Right ventricle myocardium superior (tissue), 1 donor: Measurements from ENCODE around the gene HOXD9. TPM values are rescaled to one million over a fixed set of nuclear protein-coding genes. Genes with fewer than 3 reads are reported as not detected.

Source experiments
- ATAC-seq: fragments of 200-7000 bp; cut with Tn5 transposase; one replicate; pipeline ENCODE4 v1.9.1; 2020; ENCODE audit warnings: mild to moderate bottlenecking; ENCODE audit not compliant: poor library complexity
- DNase-seq: peaks from one replicate; pipeline ENCODE4 v3.0.0-alpha.2; 2020
- intact Hi-C: fragments of 100-400 bp; cut with DNase I; formaldehyde crosslinking; loops from one replicate; pipeline ENCODE4 v1.11.2; 2022
- total RNA-seq: library from RNA; stranded (reverse); fragmentation: NEBNext Ultra II Directional; extraction: Animal tissue kit (Norgen Biotek cat#: 25700); gene quantifications from one replicate; pipeline ENCODE4 v1.2.1, GENCODE V29; 2021
- donor health status: DM: no; HTN: yes; CAD: no; lungs with severe emphysema.

HOXD9 gene
- total RNA-seq, 1 donor from 2014 or later = not detected

- intact Hi-C loops = no loop called here
- DNase-seq (no peak), ATAC-seq (no peak)
Measured at GRCh38 chr2:176145085-176145969, 22.8 kb downstream of the HOXD9 start.

DNA sequence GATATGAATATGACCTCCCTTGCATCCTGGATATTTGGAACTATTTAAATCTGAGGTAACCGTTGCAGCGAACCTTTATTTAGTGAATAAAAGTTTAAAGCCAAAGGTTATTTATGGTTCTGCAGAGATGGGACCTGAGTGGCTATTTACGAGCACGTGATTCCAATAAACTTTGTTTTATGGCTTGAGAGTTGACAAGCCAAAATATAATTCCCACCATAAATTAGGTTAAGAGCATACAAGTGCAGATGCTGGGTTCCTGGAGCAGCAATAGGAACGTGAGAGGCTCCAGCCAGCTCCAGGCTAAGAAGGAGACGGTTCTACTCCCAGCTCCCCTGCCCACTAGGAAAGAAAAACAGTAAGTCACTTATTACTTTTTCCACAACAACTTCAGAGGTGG lies 23.6 kb downstream of the HOXD9 start:
- ATAC-seq = no peak
- DNase-seq = no peak
- intact Hi-C loops = no loop called here

- no peak for ATAC-seq
- no peak for DNase-seq
- intact Hi-C loops = no loop called here
Measured at GRCh38 chr2:176146645-176147044, 24.1 kb downstream of the HOXD9 start.

DNA sequence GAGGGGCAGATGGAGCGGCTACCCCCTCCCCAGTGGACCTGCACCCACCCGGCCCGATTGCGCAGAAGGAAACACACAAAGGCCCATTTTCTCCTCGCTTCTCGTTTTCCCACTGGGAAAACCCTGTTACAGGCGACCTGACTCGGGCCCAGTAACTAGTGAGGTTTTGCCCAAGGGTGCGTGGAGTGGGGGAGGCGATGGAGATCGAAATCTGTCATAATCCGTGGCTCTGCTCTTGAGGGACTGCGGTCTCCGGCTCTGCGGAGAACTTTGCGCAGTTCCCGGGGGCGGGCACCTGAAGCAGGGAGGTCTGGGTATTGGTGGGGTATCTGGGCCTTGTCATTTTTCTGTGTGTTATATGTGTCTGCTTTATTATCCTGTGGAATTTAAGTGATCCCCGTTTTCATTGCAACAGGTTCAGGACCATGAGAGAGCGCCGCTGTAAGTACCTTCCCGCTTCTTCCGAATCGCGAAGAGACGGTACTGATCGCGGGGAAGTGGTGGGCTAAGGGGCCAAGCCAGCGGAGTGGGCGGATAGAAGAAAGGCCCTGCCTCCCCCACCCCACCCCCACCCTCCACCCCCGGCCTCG lies 24.8 kb downstream of the HOXD9 start:
- no peak for DNase-seq
- no peak for ATAC-seq
- intact Hi-C loops = no loop called here

GRCh38 chr2:176147800-176148496 lies 25.4 kb downstream of the HOXD9 start:
- no peak for DNase-seq
- intact Hi-C loops = no loop called here
- no peak for ATAC-seq

- intact Hi-C loops = no loop called here
- no peak for DNase-seq
- no peak for ATAC-seq
Measured at GRCh38 chr2:176148751-176149421, 26.4 kb downstream of the HOXD9 start.

- no peak for ATAC-seq
- intact Hi-C loops = no loop called here
Measured at GRCh38 chr2:176149481-176149938, 27.0 kb downstream of the HOXD9 start.

DNA sequence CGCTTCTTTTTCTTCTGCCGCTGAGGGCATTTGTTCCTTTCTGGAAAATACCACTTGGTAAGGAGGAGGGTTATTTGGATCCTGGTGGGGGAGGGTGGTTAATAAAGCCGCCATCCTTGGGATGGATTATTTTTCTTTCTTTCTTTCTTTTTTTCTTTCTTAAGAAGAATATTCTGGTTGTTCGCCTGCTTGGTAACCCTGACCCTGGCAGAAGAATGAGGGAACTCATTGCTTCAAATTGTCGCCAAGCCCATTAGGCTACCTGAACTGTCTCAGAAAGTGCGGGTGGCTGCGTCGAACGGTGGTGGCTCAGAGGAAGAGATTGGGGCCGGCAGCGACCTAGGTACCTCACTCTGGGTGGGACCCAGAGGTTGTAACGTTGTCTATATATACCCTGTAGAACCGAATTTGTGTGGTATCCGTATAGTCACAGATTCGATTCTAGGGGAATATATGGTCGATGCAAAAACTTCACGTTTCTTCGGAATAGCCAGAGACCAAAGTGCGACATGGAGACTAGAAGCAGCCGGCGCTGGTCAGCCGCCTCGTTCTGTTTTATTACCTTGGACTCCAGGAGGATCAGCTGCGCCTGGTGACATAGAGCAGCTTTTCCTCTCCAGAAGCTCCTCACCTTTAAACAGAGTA lies 27.5 kb downstream of the HOXD9 start:
- DNase-seq (no peak), ATAC-seq (no peak)
- intact Hi-C loops = no loop called here

More at GRCh38 chr2:176149481-176149938, 27.0 kb downstream of the HOXD9 start:
- no peak for DNase-seq

DNA sequence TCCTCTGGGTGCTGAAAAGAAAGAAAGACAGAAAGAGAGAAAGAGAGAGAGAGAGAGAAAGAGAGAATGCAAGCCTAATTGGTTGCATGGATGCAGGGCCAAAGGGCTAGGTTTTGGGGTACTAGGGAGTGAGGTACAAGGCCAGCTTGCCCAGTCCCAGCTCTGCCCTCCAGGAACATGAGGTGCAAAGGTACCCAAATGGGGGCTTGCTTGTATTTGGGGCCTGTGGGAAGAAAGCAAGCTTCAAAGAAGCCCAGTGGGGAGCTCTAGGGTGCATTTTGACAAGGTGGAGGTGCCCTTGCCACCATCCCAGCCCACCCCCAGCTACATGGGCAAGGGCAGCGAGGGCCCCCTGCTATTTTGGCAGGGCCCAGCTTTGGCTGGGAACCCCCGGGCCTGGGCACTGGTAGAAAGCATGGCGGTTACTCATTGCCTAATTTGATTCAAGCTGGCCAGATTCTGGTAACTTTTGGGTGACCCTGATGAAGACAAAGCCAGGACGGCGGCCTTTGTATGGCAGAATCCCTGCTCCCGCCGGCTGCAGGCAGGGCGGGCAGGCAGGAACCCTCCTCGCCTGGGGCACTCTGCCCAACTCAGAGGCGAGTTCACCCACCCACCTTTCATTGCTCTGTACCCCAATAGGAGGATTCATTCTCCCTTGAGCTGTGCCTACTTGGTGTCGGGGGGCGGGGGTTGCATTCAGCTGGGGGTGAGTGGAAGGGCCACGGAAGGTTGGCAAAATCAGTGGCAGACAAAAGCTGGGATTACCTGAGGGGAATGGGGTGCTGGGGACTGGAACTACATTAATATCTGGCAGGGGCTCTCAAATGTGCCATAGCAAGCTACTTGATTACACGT lies 28.3 kb downstream of the HOXD9 start:
- no peak for ATAC-seq
- intact Hi-C loops = no loop called here
- no peak for DNase-seq

- ATAC-seq (no peak), DNase-seq (no peak)
- intact Hi-C loops = no loop called here
Measured at GRCh38 chr2:176151442-176152287, 29.1 kb downstream of the HOXD9 start, which contains the start of gene HOXD4. HOXD4 (plus strand) TSS chr2:176151550; CDS start chr2:176151634, 84 bp downstream.

DNA sequence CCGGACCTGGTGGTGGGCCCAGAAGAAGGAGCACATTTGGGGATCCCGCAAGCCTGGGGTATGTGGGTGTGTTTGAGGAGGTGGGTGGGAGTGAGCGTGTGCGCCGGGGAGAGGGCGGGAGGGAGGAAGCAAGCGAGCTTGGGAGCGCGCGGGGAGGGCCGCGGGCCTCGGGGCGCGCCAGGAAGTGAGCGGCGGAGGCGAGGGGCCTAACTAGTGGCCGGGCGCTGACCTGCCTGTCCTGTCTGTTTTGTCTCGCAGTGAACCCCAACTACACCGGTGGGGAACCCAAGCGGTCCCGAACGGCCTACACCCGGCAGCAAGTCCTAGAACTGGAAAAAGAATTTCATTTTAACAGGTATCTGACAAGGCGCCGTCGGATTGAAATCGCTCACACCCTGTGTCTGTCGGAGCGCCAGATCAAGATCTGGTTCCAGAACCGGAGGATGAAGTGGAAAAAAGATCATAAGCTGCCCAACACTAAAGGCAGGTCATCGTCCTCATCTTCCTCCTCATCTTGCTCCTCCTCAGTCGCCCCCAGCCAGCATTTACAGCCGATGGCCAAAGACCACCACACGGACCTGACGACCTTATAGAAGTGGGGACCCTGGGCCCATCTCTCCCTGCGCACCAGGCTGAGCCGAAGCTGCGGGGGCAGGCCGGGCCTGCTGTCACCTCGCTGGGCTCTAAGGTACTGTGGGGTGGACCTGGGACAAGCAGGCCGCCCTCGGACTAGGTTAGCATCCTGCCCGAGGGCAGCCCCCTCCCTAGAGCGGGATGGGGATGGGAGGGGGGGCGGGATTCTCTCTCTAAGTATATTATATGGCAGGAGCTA lies 30.0 kb downstream of the HOXD9 start:
- ATAC-seq (no peak), DNase-seq (no peak)
- intact Hi-C loops = no loop called here

GRCh38 chr2:176154576-176155252 lies 32.2 kb downstream of the HOXD9 start:
- intact Hi-C loops = no loop called here
- no peak for DNase-seq
- ATAC-seq = no peak

GRCh38 chr2:176155356-176156044 lies 33.0 kb downstream of the HOXD9 start:
- no peak for ATAC-seq
- intact Hi-C loops = no loop called here
- no peak for DNase-seq

DNA sequence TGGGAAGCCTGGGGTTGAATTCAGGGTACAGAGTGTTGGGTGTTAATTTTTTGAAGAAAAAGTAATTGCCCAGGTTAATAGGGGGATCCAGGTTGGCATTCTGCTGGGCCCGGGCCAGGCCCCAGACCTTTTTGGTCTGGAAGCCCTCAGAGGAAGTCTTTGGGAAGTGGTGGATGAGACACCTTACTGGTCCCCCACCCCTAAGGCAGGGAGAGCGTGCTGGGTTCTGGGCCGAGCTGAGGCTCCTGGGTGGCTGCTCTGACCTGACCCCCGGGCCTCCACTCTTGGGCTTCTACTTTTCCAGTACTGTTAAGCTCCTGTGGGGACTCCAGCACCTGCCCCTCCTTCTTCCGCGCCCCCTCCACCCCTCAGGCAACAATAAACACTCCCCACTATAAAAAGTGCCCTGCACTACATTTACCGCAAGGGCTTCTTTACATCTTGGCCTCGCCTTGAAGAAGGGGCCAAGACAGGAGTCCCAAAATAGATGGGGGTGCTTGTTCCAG lies 33.8 kb downstream of the HOXD9 start:
- ATAC-seq (no peak), DNase-seq (no peak)
- intact Hi-C loops = no loop called here
